ENCODE data around the gene CNOT6.
A peak's percentile ranks its signal among the peaks of the same experiment; 100 is the strongest.

CNOT6 gene

GRCh38 chr5:180602481-180603075, 108.4 kb downstream of the CNOT6 start:
- DNase-seq, result no peak

GRCh38 chr5:180603076-180603594, 109.0 kb downstream of the CNOT6 start:
- DNase-seq, result no peak

- no peak for DNase-seq
These were observed 110.1 kb downstream of the CNOT6 start for GRCh38 chr5:180604271-180604670.

- peak; percentile 41 for DNase-seq
These were observed 111.5 kb downstream of the CNOT6 start for GRCh38 chr5:180605554-180606214.

- no peak for DNase-seq
These were observed 112.1 kb downstream of the CNOT6 start for GRCh38 chr5:180606215-180606785.

GRCh38 chr5:180607861-180608571, 113.8 kb downstream of the CNOT6 start:
- no peak for DNase-seq

GRCh38 chr5:180608572-180609310, 114.6 kb downstream of the CNOT6 start:
- no peak for DNase-seq

- no peak for DNase-seq
These were observed 115.2 kb downstream of the CNOT6 start for GRCh38 chr5:180609386-180609785.

- no peak for DNase-seq
These were observed 115.8 kb downstream of the CNOT6 start for GRCh38 chr5:180609817-180610550.

- DNase-seq, result no peak
These were observed 117.1 kb downstream of the CNOT6 start for GRCh38 chr5:180611140-180611850.

GRCh38 chr5:180612683-180613082, 118.5 kb downstream of the CNOT6 start:
- no peak for DNase-seq

- DNase-seq, result no peak
These were observed 119.1 kb downstream of the CNOT6 start for GRCh38 chr5:180613188-180613813.

- DNase-seq, result no peak
These were observed 119.6 kb downstream of the CNOT6 start for GRCh38 chr5:180613814-180614188.

- no peak for DNase-seq
These were observed 124.3 kb downstream of the CNOT6 start for GRCh38 chr5:180618487-180618828.

- DNase-seq, result peak; percentile 35
These were observed 124.8 kb downstream of the CNOT6 start for GRCh38 chr5:180618829-180619562.

- no peak for DNase-seq
These were observed 125.4 kb downstream of the CNOT6 start for GRCh38 chr5:180619563-180619915.

- no peak for DNase-seq
These were observed 125.8 kb downstream of the CNOT6 start for GRCh38 chr5:180620014-180620413.

GRCh38 chr5:180621311-180621710, 127.1 kb downstream of the CNOT6 start:
- DNase-seq, result no peak

GRCh38 chr5:180622910-180623309, 128.7 kb downstream of the CNOT6 start:
- DNase-seq, result no peak

- no peak for DNase-seq
These were observed 129.2 kb downstream of the CNOT6 start for GRCh38 chr5:180623411-180623834.

Data from fibroblast of upper back skin (primary cell).